K562 (cell line): Measurements from ENCODE around the gene KCNH2. TPM values are rescaled to one million over a fixed set of nuclear protein-coding genes. Genes with fewer than 3 reads are reported as not detected.

Source experiments
- CHD2 ChIP-seq: IDR thresholded peaks from 2 replicates; pipeline ENCODE4 v1.6.1; 2011; ENCODE audit warnings: low read depth, low read length
- CTBP1 ChIP-seq: fragments of 450-650 bp; IDR thresholded peaks from 2 replicates; pipeline ENCODE4 v1.6.1; 2016; ENCODE audit warnings: borderline replicate concordance
- DLX4 ChIP-seq: fragments of 250-450 bp; sonication (Bioruptor Pico); IDR thresholded peaks from 2 replicates; pipeline ENCODE4 v1.6.1; 2021; ENCODE audit warnings: mild to moderate bottlenecking
- ESRRA ChIP-seq: fragments of 450-650 bp; IDR thresholded peaks from 2 replicates; pipeline ENCODE4 v1.6.1; 2014; ENCODE audit warnings: low read depth, mild to moderate bottlenecking, moderate library complexity, borderline replicate concordance
- FIP1L1 ChIP-seq: fragments of 200-400 bp; formaldehyde crosslinking; IDR thresholded peaks from 2 replicates; pipeline ENCODE4 v1.6.1; 2018; ENCODE audit warnings: mild to moderate bottlenecking, low read depth, low read length; ENCODE audit not compliant: poor library complexity, severe bottlenecking
- FOXK1 ChIP-seq: sonication (generic); formaldehyde crosslinking; IDR thresholded peaks from 2 replicates; pipeline ENCODE4 v1.8.0; 2022; ENCODE audit warnings: missing genetic modification reagents, mild to moderate bottlenecking, borderline replicate concordance
- FOXK2 ChIP-seq, 2 experiments: fragments of 450-650 bp; IDR thresholded peaks in 1 of 2; conservative IDR thresholded peaks in 1 of 2; 2 replicates each; pipeline ENCODE4 v1.6.1; 2016; ENCODE audit warnings: low read depth in 2 of 2, mild to moderate bottlenecking in 1 of 2
- HDAC1 ChIP-seq, 2 experiments: fragments of 450-650 bp; IDR thresholded peaks; 2 replicates each; pipeline ENCODE4 v1.6.1; 2016 to 2017; ENCODE audit warnings: inconsistent platforms in 1 of 2, mild to moderate bottlenecking in 1 of 2, moderate library complexity in 1 of 2
- HDAC6 ChIP-seq: IDR thresholded peaks from 2 replicates; pipeline ENCODE4 v1.6.1; 2012; ENCODE audit warnings: low read depth, mild to moderate bottlenecking, control low read depth, inconsistent platforms, low read length, moderate library complexity
- KLF1 ChIP-seq: fragments of 450-650 bp; IDR thresholded peaks from 2 replicates; pipeline ENCODE4 v1.6.1; 2016; ENCODE audit warnings: missing genetic modification characterization, missing compliant biosample characterization
- MAZ ChIP-seq, 2 experiments: fragments of 450-650 bp in 1 of 2; sonication (generic) in 1 of 2; formaldehyde crosslinking; IDR thresholded peaks in 1 of 2; conservative IDR thresholded peaks in 1 of 2; 2 replicates each; pipeline versions ENCODE4 v1.4.0 to v1.5.0; 2020; ENCODE audit warnings: mild to moderate bottlenecking in 1 of 2, missing genetic modification reagents in 1 of 2
- PHF21A ChIP-seq: fragments of 450-650 bp; IDR thresholded peaks from 2 replicates; pipeline ENCODE4 v1.6.1; 2017; ENCODE audit warnings: low read depth, borderline replicate concordance
- POLR2AphosphoS5 ChIP-seq: IDR thresholded peaks from 2 replicates; pipeline ENCODE4 v1.6.1; 2011; ENCODE audit warnings: mild to moderate bottlenecking, low read depth, low read length, moderate library complexity; ENCODE audit not compliant: control insufficient read depth, insufficient read depth
- RUNX1 ChIP-seq: sonication (generic); IDR thresholded peaks from 2 replicates; pipeline ENCODE4 v1.6.1; 2016; ENCODE audit warnings: antibody characterized with exemption, low read depth
- SLC30A9 ChIP-seq: fragments of 250-450 bp; sonication (Bioruptor Pico); IDR thresholded peaks from 2 replicates; pipeline ENCODE4 v1.8.0; 2022; ENCODE audit warnings: mild to moderate bottlenecking, moderate library complexity
- SMARCA5 ChIP-seq: fragments of 450-650 bp; IDR thresholded peaks from 2 replicates; pipeline ENCODE4 v1.6.1; 2016
- TAF15 ChIP-seq: fragments of 200-400 bp; formaldehyde crosslinking; IDR thresholded peaks from 2 replicates; pipeline ENCODE4 v1.6.1; 2017; ENCODE audit warnings: mild to moderate bottlenecking, low read depth, low read length, moderate library complexity
- TBL1XR1 ChIP-seq, 2 experiments: IDR thresholded peaks; 2 replicates each; pipeline ENCODE4 v1.6.1; 2012; ENCODE audit warnings: improper control_type of control experiment in 2 of 2, low read length in 2 of 2, mild to moderate bottlenecking in 1 of 2
- TEAD4 ChIP-seq, 2 experiments: sonication (generic) in 1 of 2; formaldehyde crosslinking in 1 of 2; IDR thresholded peaks; 2 replicates each; pipeline versions ENCODE4 v1.6.1 to v1.8.0; 2012 to 2022; ENCODE audit warnings: borderline replicate concordance in 1 of 2, inconsistent platforms in 1 of 2, low read length in 1 of 2, mild to moderate bottlenecking in 1 of 2, missing genetic modification reagents in 1 of 2
- TRIM24 ChIP-seq, 2 experiments: fragments of 450-650 bp; IDR thresholded peaks; 2 replicates each; pipeline ENCODE4 v1.6.1; 2016
- XRCC3 ChIP-seq: fragments of 450-650 bp; IDR thresholded peaks from 2 replicates; pipeline ENCODE4 v1.6.1; 2017; ENCODE audit warnings: mild to moderate bottlenecking, moderate library complexity
- ZBTB7A ChIP-seq: IDR thresholded peaks from 2 replicates; pipeline ENCODE4 v1.6.1; 2011; ENCODE audit warnings: low read depth, mild to moderate bottlenecking, low read length, moderate library complexity, borderline replicate concordance; ENCODE audit not compliant: control insufficient read depth
- ZNF165 ChIP-seq: fragments of 250-450 bp; sonication (Bioruptor Pico); IDR thresholded peaks from 2 replicates; pipeline ENCODE4 v1.4.0; 2020; ENCODE audit warnings: borderline replicate concordance
- ZNF263 ChIP-seq: sonication (generic); formaldehyde crosslinking; IDR thresholded peaks from 2 replicates; pipeline ENCODE4 v1.8.0; 2022; ENCODE audit warnings: mild to moderate bottlenecking, missing genetic modification reagents, borderline replicate concordance
- ZNF586 ChIP-seq: fragments of 450-650 bp; formaldehyde crosslinking; conservative IDR thresholded peaks from 2 replicates; pipeline ENCODE4 v1.4.0; 2020; ENCODE audit warnings: mild to moderate bottlenecking, moderate library complexity
- polyA plus RNA-seq, 8 experiments: library from polyadenylated mRNA; depleted of rRNA in 4 of 8; stranded (reverse) in 5 of 8; unstranded in 3 of 8; fragments of >200 nt; fragmentation: Nextera tagmentation in 2 of 8; fragmentation: Illumina TruSeq in 1 of 8; extraction: Ambion mirVana in 2 of 8; extraction: Trizol in 1 of 8; gene quantifications; 2 replicates each; pipeline versions ENCODE4 v1.2.1 to v1.2.3, GENCODE V29; 2011 to 2014; ENCODE audit warnings: inconsistent platforms in 1 of 8, missing spikeins in 1 of 8
- total RNA-seq, 7 experiments: library from RNA; depleted of rRNA in 6 of 7; stranded (reverse); fragments of >200 nt in 6 of 7; fragmentation: Illumina TruSeq in 2 of 7; extraction: Trizol in 2 of 7; gene quantifications; 2 replicates each; pipeline versions ENCODE4 v1.2.1 to v1.2.3, GENCODE V29; 2011 to 2021; ENCODE audit warnings: low replicate concordance in 1 of 7
- TF ChIP-seq, protein P1 (sequence below): fragments of 450-650 bp; IDR thresholded peaks from 2 replicates; pipeline ENCODE4 v1.6.1; 2016

The KCNH2 gene
- total and polyA plus RNA-seq, 9 of the 15 experiments (the other 6 are each of a cell fraction or from before 2014, with no cell fraction given) = 18.1 to 368 (median 218) TPM

- TF ChIP-seq RUNX1 (peak; percentile 77; the same call in 1 of the 2 replicates), TRIM24 (IDR thresholded peaks at IDR 0.05) (no peak), HDAC1 (IDR thresholded peaks at IDR 0.05) (peak in 1 of 2 experiments; percentile 28; a peak in 1 of 4 replicates), XRCC3 (no peak), HDAC6 (no peak), MAZ (CRISPR knock-in tag; conservative IDR thresholded peaks at IDR 0.05 in 1 of 2, IDR thresholded peaks at IDR 0.05 in 1 of 2) (no peak), ZNF586 (CRISPR knock-in tag) (no peak), TEAD4 (IDR thresholded peaks at IDR 0.05; ENCODE audit: low read length) (no peak; the same call in 1 of the 2 replicates), TEAD4 (CRISPR knock-in tag; IDR thresholded peaks at IDR 0.05; ENCODE audit: borderline replicate concordance) (no peak), FIP1L1 (no peak), DLX4 (CRISPR knock-in tag) (no peak), PHF21A (no peak), FOXK2 (conservative IDR thresholded peaks at IDR 0.05 in 1 of 2, IDR thresholded peaks at IDR 0.05 in 1 of 2; ENCODE audit: low read depth in 2 of 2) (no peak), ZNF263 (CRISPR knock-in tag) (no peak), CTBP1 (no peak; the same call in 1 of the 2 replicates), POLR2AphosphoS5 (no peak), ESRRA (peak; percentile 70), ZNF165 (CRISPR knock-in tag) (no peak), SLC30A9 (no peak), SMARCA5 (no peak), CHD2 (no peak), FOXK1 (no peak), TBL1XR1 (IDR thresholded peaks at IDR 0.05; ENCODE audit: low read length in 2 of 2) (no peak), KLF1 (no peak), ZBTB7A (0 out of 2 replicates have a peak, but pooled peaks have one; percentile 12), TAF15 (no peak)
- TF ChIP-seq, protein P1, sequence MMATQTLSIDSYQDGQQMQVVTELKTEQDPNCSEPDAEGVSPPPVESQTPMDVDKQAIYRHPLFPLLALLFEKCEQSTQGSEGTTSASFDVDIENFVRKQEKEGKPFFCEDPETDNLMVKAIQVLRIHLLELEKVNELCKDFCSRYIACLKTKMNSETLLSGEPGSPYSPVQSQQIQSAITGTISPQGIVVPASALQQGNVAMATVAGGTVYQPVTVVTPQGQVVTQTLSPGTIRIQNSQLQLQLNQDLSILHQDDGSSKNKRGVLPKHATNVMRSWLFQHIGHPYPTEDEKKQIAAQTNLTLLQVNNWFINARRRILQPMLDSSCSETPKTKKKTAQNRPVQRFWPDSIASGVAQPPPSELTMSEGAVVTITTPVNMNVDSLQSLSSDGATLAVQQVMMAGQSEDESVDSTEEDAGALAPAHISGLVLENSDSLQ = peak; percentile 71
Observed at GRCh38 chr7:150976529-150977381, 1.4 kb downstream of the KCNH2 start (continued).
